Activated CD4-positive, alpha-beta T cell treated with anti-CD3 and anti-CD28 coated beads, Interleukin-2, Interleukin-6, amounts not matched to agents 100 ng/mL and 50 ng/mL, durations not matched to agents 16 hours and 8 hours (primary cell): ENCODE measurements around the gene ANKS1B.
A peak's percentile ranks its signal among the peaks of the same experiment; 100 is the strongest.

ENCODE experiments used
- DNase-seq: peaks from one replicate; pipeline ENCODE4 v3.0.0-alpha.2; 2020

Gene ANKS1B

DNA sequence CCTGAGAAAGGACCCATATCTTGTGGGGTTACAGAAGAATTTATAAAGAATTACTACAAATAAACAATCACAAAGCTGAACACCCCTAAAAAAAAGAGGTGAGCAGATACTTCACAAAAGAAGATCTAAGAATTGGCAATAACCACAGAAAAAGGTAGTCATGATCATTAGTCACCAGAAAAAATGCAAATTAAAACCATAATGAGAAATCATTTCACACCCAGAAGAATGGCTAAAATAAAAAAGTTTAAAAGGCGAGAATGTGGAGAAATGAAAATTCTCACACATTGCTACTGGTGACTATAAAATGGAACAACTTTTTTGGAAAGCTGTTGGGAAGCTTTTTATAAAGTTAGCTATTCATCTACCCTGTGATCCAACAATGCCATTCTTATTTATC is 545.3 kb downstream of the ANKS1B start:
- no peak for DNase-seq

DNA sequence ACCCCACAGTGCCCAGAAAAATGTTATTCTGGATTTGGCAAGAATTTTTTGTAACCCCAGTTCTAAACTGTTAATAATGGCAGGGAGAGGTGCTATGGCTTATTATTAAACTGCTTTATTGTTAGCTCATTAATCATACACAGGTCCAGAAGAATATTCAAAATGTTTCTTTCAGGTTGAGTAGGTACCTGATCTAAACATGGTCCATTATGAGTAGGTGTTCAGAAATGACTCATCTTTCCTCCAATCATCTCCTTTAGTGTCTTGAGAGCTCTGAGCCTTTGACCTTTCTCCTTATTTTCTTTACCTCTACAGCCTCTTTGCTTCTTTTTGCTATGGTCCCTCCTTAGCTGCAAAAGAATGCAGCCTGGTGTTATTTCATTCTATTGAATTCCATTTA is 548.2 kb downstream of the ANKS1B start:
- DNase-seq: peak; percentile 76

DNA sequence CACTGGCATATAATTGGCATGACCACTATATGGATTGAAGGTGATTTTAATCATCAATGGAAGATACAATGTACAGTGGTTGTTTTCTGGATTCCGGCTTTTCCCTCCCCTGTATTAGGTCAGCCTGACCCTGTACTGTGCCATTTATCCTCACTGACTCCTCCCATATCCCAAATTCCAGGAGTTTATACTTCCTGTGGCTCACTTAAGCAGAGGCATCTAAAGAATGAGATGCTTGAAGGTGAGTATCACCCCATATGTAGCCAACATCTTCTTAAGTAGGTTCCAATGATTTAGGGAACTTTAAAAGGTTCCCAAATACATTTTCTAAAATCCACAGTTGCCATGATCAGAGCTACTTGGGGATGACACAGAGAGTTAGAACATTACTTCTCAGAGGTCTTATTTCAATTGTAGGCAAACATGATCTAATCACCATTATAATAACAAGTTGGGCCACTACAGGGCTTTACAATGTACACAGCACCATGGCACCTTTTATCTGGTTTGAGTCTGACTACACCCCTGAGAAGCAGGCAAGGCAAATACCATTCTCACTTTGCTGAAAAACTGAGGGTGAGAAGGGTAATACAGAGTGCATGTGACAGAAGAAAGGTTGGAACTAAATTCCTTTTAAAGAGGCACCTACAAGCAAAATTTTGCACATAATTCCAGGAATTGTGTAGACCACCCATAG is 549.5 kb downstream of the ANKS1B start:
- DNase-seq: no peak

DNA sequence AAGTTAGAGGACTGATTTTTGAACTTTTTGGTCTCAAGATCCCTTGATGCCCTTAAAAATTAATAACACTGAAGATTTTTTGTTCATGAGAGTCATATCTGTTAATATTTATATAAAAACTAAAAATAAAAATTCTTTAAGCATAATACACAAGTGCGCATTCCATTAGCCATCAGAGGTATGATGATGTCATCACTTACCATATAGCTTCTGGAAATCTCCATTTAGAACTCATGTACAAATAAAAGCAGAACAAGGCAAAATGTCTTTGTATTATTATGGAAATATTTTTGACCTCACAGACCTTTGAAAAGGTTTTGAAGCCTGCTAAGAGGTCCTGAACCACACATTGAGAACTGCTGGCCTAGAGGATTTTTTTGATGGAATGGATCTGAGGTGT is 551.6 kb downstream of the ANKS1B start:
- DNase-seq: no peak

DNA sequence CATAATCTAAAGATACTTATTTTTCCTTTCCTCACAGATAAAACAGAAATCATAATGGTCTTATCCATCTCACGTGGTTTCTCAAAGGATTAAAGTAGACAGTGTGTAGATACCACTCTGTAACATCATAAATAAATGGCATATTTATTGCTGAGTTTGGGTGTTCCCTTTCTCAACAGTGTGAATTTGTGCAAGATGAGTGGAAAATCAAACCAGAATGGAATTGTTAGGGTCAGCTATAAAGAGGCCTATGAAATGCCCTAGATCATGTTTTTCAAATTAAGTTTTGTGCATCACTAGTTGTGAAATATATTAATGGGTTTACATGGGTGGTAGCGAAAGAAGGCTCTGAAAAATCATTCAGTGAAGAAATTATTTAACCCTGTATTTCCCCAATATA is 553.5 kb downstream of the ANKS1B start:
- no peak for DNase-seq

DNA sequence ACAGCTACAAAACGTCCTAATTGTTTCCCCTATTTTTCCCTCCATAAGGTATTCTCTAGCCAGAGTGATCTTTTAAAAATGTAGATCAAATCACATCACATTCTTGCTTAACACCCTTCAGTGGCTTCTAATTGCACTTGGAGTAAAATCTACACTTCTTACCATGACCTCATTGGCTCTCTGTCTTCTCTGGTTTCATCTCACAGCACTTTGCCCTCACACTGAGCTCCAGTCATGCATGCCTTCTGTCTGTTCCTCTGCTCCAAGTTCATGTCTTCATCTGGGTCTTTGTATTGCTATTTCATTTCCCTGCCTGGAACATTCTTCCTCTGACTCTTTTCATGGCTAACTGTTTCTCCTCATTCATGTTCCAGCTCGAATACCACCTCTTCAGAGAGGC is 557.6 kb downstream of the ANKS1B start:
- DNase-seq: no peak

DNA sequence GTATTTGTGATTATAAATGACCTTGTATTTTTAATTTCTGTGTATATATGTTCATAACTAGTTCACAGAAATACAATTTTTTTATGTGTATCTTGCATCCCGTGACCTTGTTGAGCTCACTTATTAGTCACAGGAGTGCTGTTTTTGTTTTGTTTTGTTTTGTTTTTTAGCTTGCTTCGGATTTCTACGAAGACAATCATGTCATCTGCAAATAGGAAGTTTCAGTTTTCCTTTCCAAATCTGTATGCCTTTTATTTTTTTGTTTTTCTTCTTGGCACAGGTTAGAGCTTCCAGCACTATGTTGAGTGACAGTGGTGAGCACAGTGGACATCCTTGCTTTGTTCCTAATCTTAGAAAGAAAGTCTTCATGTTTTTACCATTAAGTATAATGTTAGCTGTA is 566.4 kb downstream of the ANKS1B start:
- DNase-seq: no peak

DNA sequence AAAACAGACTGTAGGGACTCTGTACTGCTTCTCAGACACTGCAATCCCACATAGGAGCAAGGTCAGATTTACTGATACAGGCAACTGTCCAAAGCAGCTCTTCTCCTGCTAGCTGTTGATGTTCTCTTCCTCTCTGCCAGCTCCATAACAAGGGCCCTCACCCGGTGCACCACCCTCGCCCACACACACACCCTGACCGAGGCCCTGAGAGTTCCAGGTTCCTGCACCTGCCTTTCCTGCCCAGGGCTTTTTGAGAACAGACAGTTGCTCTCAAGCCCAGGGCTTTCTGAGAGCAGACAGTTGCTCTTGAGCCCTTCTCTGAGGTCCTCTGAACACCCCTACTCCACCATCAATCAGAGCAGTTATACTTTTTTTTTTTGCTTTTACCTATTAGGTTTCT is 571.0 kb downstream of the ANKS1B start:
- DNase-seq: no peak

DNA sequence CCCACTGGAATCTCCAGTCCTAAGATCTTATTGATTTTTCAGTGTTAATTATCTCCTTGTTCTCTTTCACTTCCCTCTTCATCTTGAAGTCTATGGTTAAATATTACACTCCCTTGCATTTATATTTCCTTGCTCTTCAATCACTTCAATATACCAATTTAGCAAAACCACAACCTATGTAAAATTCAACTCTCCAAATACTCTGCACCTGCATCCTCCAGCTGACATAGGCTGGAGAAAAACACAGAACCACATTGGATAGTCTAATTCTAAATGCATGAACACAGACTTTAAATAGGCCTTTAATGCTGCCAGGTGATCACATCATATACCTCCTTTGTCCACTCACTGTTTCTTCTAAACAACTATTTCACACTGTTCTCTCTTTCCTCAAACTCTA is 591.0 kb downstream of the ANKS1B start:
- no peak for DNase-seq

DNA sequence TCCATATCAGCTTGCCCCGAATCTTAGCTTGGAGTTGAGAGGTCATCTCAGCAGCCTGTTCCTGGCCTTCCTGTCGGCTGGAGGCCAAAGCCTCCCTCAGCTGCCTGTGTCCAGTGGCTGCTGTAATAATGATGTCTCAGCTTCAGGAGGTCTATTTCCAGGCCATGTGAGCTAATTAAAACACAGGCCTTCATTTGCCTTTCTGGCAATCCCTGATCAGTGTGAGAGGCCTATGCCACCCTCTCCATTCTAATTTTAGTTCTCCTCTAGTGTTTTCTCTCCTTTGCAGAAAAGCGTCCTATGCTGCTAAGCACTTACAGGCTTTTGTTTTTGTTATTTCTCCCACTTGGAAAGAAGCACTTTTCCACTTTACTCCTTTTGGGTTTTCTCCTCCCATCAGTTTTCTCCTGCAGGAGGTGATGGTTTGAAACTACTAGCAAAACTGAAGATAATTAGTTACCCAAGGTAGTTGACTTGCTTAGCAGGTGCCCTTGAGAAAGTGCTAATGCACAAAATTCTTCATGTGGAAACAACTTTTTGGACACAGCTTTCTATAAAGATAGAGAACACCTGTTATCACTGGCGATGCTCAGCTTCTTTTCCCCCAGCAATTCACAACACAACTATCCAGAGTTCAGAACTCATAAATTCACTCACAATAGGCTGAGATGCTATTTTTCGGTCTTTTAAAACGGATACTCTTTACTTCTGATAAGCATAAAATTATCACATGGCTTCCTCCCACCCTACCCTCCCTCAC is 592.5 kb downstream of the ANKS1B start:
- no peak for DNase-seq

DNA sequence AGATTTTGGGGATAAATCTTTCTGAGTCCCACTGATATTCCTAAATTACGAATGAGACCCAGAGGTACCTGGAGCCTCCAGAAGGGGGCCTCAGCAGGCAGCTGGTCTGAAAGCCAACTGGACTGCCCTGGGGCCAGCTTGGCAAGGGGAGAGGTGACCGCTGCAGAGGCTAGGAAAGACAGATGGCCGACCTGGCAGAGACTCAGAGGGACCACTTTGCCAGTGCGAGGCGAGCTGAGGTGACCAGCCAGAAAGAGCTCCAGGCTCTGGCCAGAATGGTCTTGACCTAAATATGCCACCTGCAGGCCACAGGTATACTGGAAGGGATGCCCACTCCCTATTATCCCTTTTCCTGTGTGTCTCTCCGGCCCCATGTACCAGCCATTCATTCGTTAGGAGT is 594.0 kb downstream of the ANKS1B start:
- DNase-seq: no peak

DNA sequence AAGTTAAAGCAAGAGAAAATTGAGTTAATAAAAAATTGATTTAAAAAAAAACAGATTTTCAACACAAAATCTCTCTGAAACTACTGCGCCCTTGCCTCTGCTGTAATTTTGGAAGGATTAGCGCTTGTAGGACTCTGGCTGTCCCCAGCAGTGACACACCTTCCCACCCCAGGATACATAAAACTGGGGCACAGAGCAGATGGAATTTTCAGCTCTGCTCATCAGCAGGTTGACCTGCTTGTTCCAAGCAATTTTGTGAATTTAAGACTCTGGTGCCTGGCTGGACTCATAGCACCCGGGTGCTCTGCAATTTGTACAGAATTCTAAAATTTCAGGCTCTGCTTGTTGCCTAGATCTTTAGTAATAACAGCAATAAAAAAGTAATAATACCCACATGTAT is 595.0 kb downstream of the ANKS1B start:
- no peak for DNase-seq

DNA sequence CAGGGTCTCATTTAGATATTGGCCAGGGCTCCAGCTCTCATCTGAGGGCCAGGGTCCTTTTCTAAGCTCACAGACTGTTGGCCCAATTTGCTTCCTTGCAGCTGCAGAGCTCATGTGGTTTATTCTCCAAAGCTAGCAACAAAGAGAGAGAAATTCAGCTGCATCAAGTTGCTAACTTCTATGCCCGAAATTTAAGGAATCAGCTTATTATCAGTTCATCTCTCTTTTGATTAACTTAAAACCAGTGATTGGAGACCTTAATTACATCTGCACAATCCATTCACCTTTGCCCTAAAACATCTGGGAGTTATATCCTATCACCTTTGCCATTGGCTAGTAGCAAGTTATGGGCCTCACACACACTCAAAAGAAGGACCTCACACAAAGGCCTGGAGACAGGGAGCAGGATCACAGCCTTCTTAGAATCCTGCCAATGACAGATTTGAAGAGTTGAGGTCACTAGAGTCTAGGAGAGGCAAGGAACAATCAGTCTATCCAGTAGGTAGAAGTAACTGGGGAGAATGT is 596.0 kb downstream of the ANKS1B start:
- DNase-seq: no peak

DNA sequence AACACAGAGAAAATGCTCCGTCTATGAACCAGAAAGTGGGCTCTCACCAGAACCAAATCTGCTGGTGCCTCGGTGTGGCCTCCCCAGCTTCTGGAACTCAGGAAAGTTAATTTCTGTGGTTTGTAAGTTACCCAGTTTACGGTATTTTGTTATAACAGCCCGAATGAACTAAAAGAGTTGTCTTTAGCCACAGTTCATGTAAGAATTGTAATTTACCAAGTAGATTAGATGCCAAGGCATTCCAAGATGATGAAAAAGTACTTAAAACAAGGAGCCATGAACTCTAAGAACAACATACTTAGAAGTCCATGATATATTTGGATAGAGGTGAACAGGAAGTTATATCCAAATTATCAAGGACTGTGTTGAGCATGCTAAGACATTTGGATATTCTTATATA is 597.1 kb downstream of the ANKS1B start:
- no peak for DNase-seq

DNA sequence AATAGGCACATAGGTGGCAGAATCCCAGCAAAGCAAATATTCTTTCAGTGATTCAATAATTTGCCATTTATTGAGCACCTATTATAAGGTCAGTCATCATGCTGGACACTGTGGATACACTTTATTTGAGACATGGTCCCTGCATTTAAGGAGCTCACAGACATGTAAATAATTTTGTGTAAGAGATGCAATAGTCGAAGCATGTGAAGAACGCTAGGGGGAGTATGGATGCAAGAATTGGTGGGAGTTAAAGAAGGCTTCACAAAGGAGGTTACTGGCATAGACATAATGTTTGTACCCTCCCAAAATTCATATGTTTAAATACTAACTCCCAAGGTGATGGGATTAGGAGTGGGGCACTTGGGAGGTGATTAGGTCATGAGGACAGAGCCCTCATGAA is 597.8 kb downstream of the ANKS1B start:
- DNase-seq: peak; percentile 43

DNA sequence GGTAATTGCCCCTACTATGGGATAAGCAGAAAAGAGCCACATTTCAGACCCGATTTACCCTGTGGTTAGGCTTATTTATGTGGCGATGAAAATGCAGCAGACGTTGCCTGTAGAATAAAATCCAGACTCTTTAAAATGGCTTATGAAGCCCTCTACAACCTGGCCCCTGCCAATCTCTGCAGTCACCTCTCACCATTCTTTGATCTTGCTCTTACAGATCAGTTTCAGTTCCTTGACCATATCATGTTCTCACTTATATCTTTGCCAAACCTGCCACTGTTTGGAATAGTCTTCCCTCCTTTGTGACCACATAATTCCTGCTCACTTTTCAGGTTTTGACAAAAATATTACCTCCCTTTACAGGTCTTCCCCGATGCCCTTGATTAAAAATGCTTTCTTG is 601.5 kb downstream of the ANKS1B start:
- DNase-seq: no peak

DNA sequence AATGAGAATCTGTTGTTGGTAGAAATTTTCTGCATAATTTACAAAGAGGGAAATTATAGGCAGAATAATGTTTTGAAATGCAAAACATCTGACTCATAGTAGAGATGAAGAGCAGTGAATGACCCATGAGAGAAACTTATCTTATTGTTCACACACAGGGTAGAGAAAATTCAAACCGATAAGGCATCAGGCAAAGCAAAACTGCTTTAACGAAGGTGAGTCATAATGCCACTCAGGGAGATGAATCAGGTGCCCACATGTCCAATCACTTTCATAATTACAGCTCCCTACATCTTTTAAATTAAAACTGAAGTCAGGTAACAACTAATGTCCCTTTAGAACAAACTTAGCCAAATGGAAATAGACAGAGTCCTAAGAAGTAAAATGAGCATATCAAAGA is 602.7 kb downstream of the ANKS1B start:
- peak; percentile 65 for DNase-seq

DNA sequence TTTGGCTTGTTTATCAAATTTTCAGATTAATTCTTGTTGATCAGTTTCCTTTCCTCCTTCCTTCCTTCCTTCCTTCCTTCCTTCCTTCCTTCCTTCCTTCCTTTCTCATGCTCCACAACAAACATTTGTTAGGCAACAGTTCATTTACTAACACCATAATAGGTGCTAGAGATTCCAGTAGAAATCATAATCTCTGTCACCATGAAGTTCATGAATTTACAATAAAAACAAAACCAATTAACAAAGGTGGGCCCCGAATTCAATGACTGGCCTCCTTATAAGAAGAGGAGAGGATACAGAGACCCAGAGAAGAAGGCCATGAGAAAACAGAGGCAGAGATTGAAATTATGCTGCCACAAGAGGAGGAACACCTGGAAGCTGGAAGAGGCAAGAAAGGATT is 604.0 kb downstream of the ANKS1B start:
- DNase-seq: no peak

DNA sequence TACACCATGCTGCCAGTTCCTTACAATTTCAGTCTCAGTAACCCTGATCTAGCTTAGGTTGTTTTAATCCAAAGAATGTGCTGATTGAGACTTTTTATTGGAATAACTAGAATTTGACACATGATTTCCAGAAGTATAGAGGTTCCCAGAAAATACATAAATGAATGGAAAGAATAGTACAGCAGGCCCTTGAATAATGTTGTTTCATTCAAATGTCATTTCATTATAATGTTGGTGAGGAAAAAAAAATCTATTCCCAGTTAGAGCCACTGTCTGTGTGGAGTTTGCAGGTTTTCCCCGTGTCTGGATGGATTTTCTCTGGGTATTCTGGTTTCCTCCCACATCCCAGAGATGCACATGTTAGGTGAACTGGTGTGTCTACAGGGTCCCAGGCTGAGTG is 610.7 kb downstream of the ANKS1B start:
- no peak for DNase-seq

DNA sequence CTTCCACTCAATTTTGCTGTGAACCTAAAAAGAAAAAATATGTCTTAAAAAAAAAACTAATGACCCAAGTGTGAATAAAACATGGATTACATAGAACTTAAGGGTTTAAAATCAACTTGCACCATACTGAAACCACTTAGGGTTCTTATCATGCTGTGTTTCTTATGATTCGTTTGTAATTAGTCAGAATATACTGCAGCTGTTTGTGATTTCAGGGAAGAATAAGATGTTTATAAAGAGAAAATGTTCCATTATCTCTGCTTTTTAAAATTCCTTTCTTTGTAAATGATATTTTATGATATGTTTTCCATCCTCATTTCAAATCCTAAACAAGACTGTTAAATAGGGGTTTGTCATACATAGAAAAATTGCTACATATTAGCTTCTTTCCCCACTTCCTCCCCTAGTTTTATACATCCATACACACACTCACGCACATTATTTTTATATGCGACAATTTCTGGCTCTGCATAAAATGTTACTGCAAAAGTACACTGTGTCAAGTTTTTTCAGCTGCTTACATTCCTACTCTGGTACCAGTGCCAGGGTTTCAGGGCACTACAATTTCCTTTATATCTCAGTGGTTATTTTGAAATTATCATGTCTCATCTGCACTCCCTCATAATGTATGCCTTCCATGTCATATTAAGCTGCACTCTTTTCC is 612.3 kb downstream of the ANKS1B start:
- no peak for DNase-seq

DNA sequence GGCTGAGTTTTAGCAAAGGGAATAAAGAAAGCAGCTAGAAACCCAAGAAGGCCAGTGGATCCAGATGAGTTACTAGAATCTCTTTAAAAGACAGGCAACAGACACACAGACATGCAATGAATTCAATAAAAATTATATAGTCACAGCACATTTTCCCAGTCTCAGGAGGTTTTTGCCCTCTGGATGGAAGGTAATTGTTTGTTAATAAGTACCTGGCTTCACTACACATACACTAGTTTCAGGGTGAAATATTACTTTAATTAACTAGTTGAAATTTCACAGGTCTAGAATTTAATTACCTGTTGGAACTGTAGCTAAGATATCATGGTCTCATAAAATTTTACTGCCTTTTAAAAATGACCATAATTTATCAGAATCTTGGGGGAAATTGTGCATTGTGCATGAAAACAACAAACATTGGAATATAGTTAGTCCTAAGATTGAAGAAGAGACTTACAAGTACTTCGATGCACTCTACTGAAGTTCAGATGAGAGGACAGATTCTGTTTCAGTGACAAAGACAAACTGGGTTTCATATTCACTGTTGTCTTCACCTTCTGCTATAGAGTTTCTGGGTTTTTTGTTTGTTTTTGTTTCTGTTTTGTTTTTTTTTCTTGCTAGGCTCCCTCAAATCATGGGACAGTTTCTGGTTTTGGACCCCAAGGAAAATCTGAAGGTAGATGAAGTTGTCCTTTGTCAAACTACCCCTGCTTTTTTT is 614.2 kb downstream of the ANKS1B start:
- DNase-seq: no peak

DNA sequence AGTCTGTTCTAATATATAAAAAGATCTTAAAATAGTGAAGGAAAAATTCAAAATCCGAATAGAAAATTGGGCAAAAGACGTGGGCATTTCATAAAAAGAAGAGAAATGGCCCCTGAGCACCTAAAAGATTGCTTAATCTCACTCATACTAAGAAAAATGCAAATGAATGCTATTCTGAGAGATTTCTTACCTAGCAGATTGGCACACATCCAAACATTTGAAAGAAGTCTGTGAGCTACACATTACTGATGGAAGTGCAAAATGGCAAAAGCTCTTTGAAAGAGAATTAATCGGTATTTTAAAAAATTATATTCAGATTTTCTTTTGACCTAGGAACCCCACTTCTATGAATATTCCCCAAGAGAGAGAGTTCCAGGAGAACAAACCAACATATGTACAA is 617.6 kb downstream of the ANKS1B start:
- no peak for DNase-seq

DNA sequence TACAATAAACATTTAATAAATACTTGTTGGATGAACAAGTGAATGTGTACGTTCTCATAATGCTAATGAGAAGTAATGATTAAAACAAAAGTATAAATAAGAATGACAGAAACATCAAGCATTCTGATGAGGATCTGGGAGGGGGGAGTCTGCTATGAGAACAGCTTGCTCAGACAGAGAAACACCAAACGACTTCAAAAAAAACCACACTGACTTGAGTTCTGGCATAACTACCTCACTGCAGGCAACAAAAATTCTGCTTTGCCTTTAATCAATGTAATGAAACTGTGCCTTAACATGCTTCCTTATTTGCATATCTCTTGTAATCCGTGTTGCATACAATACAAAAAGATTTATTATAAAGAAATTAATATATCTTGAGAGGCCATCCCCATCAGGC is 632.5 kb downstream of the ANKS1B start:
- DNase-seq: no peak
